ENCODE measurements around the gene COPB2.

Gene COPB2

GRCh38 chr3:139313921-139314320, 75.5 kb downstream of the COPB2 start:
- no peak for TF ChIP-seq CTCF (IDR thresholded peaks at IDR 0.05; ENCODE audit: insufficient read depth, low read length, missing control alignments)
- CTCF ChIA-PET = interaction anchor here (0.9 to 14.4 kb wide), 6 partner anchors 10 to 378 kb away, joined by 3 to 127 read pairs (median 4); no protein-coding TSS in a partner anchor
- H3K4me3 ChIP-seq (ENCODE audit: low read depth, low read length) = no peak overlapping the region
- no peak for DNase-seq (ENCODE audit: low read depth, low spot score)
- POLR2A ChIA-PET = no interaction called here

GRCh38 chr3:139312959-139313358, 76.5 kb downstream of the COPB2 start:
- TF ChIP-seq CTCF (IDR thresholded peaks at IDR 0.05; ENCODE audit: insufficient read depth, low read length, missing control alignments) = no peak
- POLR2A ChIA-PET = interaction anchor here (1.6 kb wide), 1 partner anchor 11 kb away, joined by 10 read pairs; no protein-coding TSS in a partner anchor
- no peak overlapping the region for H3K4me3 ChIP-seq (ENCODE audit: low read depth, low read length)
- CTCF ChIA-PET = interaction anchor here (0.9 to 14.4 kb wide), 9 partner anchors 9 to 377 kb away, joined by 3 to 127 read pairs (median 4); no protein-coding TSS in a partner anchor
- no peak for DNase-seq (ENCODE audit: low read depth, low spot score)

- no peak for TF ChIP-seq CTCF (IDR thresholded peaks at IDR 0.05; ENCODE audit: insufficient read depth, low read length, missing control alignments)
- ChIA-PET CTCF (interaction anchor here (1.2 to 14.4 kb wide), 5 partner anchors 17 to 376 kb away, joined by 3 to 127 read pairs (median 4); no protein-coding TSS in a partner anchor), POLR2A (interaction anchor here (1.6 kb wide), 1 partner anchor 10 kb away, joined by 10 read pairs; no protein-coding TSS in a partner anchor)
- no peak for DNase-seq (ENCODE audit: low read depth, low spot score)
- no peak overlapping the region for H3K4me3 ChIP-seq (ENCODE audit: low read depth, low read length)
Observed at GRCh38 chr3:139312416-139312815, 77.0 kb downstream of the COPB2 start.

GRCh38 chr3:139311557-139311956, 77.9 kb downstream of the COPB2 start:
- DNase-seq (ENCODE audit: low read depth, low spot score) = no peak
- POLR2A ChIA-PET = interaction anchor here (2.0 kb wide), 1 partner anchor 9 kb away, joined by 21 read pairs; no protein-coding TSS in a partner anchor
- H3K4me3 ChIP-seq (ENCODE audit: low read depth, low read length) = no peak overlapping the region
- TF ChIP-seq CTCF (IDR thresholded peaks at IDR 0.05; ENCODE audit: insufficient read depth, low read length, missing control alignments) = no peak
- CTCF ChIA-PET = interaction anchor here (1.2 to 14.4 kb wide), 5 partner anchors 8 to 200 kb away, joined by 3 to 127 read pairs (median 6); no protein-coding TSS in a partner anchor

- no peak overlapping the region for H3K4me3 ChIP-seq (ENCODE audit: low read depth, low read length)
- no peak for TF ChIP-seq CTCF (IDR thresholded peaks at IDR 0.05; ENCODE audit: insufficient read depth, low read length, missing control alignments)
- CTCF ChIA-PET = interaction anchor here (0.8 to 14.4 kb wide), 6 partner anchors 8 to 716 kb away, joined by 3 to 127 read pairs (median 6); partner anchors contain the start of gene CEP70
- peak; percentile 78 for DNase-seq (ENCODE audit: low read depth, low spot score)
- POLR2A ChIA-PET = interaction anchor here (2.0 kb wide), 1 partner anchor 8 kb away, joined by 21 read pairs; no protein-coding TSS in a partner anchor
Observed at GRCh38 chr3:139310474-139310933, 78.9 kb downstream of the COPB2 start.

- ChIA-PET POLR2A (interaction anchor here (2.0 kb wide), 1 partner anchor 8 kb away, joined by 21 read pairs; no protein-coding TSS in a partner anchor), CTCF (interaction anchor here (1.4 to 14.4 kb wide), 3 partner anchors 19 to 715 kb away, joined by 5 to 127 read pairs (median 8); partner anchors contain the start of gene CEP70)
- H3K4me3 ChIP-seq (ENCODE audit: low read depth, low read length) = no peak overlapping the region
- no peak for TF ChIP-seq CTCF (IDR thresholded peaks at IDR 0.05; ENCODE audit: insufficient read depth, low read length, missing control alignments)
- DNase-seq (ENCODE audit: low read depth, low spot score) = no peak
Observed at GRCh38 chr3:139309880-139310279, 79.6 kb downstream of the COPB2 start.
